ENCODE measurements around the gene SDK1.
"Not testable (repeated sequence)": the region's sequence is repeated elsewhere in the genome, so short reads cannot be mapped to it uniquely, and the experiment has no call there.

Gene SDK1

DNA sequence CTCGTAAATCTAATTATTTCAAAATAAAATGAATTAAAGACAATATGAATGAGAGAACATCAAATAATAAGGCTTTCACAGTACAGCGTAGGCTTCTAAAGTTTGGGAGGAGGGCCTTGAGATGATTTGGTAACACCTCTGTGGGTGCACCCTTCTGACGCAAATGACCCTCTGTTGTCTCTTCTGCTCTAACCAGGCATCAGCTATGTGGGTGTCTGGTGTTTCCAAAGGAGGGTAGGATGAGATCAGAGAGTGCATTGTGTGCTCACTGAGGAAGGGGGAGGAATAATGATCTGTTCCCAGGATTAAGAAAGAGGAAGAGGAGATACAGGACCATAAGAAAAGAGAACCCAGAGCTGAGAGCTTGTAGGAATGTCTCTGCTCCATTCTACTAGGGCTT is 420.4 kb downstream of the SDK1 start:
- DNase-seq (ENCODE audit: low spot score): no peak

DNA sequence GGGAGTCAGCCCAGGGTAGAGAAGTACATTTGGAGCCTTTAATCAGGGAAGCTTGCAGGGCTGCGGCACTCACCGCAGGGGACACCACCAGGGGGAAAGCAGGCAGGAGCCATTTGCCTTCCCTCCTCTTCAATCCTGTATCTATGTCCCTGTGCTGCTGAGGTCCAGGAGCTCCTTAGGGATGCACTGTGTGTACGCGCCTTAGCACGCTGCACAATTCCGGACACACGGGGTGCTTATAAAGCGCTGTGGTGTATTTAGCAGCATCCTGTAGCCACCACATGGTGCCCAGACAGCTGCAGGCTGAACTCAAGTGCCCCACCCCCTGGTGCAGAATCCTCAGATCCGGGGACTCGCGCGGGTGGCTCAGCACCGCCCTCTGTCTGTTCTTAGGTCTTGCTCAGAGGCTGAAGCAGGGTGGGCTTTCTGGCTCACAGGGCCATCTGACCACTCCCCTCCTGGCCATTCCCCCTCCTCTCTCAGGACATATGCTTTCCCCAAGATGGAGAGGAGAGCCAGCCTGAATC is 421.4 kb downstream of the SDK1 start:
- DNase-seq (ENCODE audit: low spot score): peak; percentile 51

DNA sequence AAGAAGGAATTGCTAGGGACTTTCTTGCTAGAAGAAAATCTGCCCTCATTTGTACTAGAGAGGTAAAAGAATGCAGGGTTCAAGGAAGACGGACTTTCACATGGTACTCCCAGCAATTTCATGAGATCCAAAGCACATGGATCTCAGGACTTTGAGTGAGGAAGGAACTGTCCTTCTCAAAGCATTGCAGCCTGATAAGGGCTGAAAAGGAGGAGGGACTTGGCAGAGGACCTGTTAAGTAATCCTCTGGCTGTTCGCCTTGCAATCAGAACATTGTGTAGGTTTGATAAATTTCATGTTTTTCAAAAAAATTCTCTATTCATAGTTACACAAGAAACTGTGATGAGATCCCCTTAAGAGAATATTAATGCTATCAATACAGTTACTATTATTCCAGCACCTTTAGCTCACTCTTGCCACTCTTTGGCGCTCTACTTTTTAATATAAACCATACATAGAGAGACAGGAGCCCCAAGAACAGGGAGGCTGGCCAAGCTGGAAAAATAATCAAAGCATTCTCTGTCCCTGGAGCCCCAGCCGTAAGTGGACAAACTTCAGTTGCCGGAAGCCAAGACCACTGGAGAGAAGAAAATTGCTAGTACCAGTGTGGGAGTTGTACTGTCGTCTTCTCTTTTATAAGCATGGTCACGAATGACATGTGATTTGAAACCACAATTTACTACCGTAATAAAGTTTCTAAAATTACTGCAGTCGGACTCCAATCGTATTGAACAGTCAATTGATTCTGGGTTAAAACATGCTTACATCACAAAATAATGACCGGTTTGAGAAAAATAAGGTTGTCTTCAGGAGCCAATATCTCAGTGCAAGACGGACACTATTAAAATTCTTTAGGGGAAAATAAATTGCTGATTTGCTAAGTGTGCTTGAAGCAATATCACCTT is 424.4 kb downstream of the SDK1 start:
- DNase-seq (ENCODE audit: low spot score): no peak

DNA sequence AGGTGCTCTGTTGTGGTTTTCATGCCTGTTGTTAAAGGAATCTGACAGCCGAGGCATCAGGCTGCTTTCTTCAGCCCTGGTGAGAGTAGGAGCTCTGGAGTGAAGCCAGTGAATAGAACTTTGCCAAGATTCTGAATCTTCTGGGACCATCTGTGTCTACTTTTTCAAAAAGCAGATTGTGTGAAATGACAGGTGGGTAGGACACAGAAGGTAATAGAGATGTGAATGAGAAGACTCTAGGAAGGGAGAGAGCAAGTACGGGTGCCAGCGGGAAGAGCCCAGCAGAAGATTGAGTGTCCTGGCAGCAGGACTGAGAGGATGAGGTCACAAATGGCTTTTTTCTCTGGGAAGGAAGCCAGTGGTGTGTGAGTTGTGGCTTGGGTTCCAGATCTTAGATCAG is 429.2 kb downstream of the SDK1 start:
- DNase-seq (ENCODE audit: low spot score): no peak

DNA sequence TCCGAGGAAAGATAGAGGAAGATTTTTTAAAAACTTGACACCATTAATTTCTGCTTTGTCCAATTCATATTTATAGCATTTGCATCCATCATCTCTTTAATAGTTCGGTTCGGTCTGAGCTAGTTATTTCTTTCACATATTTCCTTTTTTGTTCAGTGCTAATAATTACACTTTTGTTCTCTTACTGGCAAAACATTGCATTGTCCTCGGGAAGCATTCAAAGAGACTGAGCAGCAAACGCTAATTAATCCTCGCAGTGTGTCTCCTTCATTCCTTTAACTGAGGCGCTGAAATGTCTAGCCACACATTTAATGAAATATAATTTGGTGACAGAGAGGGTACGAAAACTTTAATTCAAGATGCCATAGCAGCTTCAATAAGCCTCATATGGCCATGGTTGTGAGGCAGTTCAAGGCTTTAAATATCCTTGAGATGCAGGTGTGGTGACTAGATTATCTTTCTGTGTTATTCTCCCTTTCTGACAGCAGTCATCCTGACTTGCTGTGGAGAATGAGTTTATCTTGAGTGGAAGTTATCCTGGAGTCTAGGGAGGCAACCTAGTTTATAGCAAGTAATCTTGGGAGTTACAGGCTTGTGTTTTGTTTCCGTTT is 431.4 kb downstream of the SDK1 start:
- no peak for DNase-seq (ENCODE audit: low spot score)

DNA sequence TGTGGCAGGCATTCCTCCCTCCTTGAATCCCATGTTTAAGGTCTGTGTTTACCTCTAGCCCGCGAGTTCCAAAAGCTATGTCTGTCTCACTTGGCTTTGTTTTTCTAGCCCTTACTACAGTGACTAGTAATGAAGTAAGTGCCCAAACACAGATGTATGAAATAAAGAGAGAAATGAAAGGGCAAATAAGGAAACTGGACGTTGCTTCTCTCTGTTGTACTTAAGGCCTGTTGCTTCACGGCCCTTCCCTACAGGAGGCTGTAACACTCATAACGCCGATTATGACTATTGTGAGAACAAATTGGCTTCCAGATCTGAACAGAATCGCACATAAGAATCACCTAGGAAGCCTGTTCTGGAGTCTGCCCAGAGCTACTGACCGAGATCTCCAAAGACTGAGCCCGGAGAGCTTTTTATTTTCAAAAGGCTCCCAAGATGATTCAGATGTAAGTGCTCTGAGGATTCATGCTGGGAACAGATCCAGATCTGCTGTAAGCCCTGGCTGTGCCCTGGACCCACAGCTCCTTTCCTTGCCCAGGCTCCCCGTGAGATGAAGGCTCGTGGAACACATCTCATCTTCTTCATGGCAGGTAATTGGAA is 432.6 kb downstream of the SDK1 start:
- no peak for DNase-seq (ENCODE audit: low spot score)

DNA sequence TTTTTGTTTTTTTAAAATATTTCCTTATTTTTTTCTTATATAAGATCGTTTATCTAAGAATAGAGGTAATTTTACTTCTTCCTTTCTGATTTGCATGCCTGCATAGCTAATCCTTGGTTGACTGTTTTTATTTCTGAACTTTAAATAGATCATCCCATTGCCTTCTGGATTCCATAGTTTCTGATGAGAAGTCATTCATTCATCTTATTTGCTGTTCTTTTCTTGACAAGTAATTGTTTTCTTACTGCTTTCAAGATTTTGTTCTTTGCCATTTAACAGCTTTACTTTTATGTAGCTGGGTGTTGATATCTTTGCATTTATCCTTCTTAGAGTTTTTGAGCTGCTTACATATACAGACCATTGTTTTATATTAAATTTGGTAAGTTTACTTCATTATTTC is 437.9 kb downstream of the SDK1 start:
- DNase-seq (ENCODE audit: low spot score): no peak

DNA sequence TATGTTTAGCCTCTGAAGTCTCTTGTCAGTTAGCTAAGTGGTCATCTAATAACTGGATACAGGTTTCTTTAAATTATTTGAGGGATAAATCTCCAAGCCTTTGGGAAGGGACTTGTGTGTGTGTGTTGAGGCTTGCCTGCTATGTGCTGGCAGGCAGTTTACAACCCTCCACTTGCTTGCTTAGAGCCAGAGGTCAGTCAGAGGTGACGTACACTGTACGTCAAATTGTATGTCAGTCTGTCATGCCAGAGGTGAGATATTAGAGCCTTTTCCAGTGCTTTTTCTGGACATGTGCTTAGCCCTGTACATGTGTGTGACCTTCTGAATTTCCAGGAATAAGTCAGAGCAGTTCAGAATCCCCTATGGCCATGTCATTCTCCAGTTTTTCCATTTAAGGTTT is 438.9 kb downstream of the SDK1 start:
- no peak for DNase-seq (ENCODE audit: low spot score)

DNA sequence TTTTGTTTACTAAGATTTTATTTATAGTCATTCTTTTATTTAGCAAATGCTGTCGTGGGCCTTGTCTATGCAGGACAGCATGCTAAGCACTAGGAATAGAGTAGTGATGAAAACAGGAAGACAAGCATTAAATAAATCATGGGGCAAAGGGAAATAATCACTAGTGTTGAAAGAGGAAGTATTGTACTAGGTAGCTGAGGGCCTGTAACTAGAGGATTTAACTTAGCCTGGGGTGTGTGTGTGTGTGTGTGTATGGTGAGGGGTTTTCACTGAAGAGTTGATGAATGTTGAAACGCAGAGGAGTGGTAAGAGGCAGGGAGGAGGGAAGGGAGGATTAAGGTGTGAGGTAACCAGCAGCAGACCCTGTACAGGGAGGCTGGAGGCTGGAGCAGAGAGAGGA is 446.4 kb downstream of the SDK1 start:
- no peak for DNase-seq (ENCODE audit: low spot score)

DNA sequence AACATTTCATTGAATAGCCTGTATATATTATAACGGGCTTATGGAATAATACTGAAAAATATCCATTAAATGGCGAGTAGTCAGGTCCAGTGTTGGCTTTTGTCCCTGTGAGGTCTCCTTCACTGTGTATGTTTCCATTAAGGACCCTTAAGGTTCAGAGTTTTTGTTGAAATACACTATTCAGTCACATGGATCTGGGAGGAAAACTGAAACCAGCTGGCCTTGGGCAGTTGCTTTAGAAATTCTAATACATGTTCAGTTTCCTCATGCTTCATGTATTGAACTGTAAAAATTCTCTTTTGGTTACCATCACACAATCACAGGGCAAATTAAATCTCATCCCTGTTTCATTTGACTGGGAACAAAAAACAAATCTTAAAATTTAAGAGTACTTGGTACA is 447.3 kb downstream of the SDK1 start:
- no peak for DNase-seq (ENCODE audit: low spot score)

DNA sequence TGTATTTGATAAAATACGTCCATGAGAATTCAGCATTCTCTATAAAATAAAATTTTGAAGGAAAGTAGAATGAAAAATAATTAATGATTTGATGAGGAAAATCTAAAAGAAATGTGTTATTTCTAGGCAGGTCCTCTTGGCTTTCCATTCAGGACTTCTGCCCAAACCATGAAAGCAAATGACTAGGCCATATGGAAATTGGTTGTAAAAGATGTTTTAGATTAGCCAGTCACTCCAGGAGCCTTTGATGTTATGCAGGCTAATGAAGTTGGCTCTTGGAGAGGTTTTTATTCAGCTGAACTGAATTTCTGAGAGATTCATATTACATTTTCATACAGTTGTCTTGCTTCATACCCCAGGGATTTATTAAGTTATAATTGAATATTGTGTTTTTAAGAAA is 452.8 kb downstream of the SDK1 start:
- peak; percentile 20 for DNase-seq (ENCODE audit: low spot score)

DNA sequence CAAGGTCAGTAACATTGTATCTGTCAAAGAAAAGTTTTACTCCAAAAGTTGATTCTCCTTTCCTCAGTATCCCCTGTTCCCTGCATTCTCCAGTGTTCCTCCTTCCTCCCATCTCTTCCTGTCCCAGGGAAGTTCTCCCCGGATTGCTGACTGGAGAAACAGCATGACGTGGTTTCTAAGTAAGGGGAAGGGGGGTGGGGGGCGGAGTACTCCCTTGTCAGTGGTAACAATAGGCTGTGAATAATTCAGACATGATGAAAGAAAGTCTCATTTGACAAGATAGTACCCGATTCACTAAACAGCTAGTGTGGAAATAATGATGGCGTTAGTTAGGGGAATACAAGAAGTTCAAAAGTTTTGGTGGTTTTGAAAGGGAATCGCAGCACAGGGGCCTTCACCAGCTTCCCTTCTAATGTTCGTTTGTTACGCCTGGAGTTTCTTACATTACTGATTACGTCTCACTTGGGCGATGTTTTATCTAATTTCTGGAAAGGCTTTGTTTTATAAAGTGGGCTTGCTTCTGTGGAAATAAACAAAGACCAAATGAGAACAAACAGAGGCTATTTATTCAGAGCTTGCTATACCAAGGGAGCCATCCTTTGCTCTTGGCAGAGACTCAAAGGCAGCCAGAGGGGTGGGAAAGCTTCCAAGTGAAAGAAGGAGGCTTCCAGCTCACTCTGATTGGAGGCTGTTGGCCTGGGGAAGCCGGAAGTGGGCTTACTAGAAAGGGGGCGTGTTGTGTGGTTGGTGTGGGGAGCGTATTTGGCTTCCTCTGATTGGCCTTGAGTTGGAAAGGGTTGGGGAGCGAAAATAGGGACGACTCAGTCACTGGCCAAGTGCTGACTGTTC is 453.7 kb downstream of the SDK1 start:
- DNase-seq (ENCODE audit: low spot score): no peak

DNA sequence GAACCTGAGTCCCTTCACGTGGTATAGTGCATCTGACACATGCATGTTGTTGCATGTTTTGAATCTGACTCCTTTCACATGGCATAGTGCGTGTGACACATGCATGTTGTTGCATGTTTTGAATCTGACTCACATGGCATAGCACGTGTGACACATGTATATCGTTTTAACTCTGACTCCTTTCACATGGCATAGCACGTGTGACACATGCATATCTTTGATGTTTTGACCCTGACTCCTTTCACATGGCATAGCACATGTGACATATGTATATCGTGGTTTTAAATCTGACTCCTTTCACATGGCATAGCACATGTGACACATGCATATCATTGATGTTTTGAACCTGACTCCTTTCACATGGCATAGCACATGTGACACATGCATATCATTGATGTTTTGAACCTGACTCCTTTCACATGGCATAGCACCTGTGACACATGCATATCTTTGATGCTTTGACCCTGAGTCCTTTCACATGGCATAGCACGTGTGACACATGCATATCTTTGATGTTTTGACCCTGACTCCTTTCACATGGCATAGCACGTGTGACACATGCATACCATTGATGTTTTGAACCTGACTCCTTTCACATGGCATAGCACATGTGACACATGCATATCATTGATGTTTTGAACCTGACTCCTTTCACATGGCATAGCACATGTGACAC is 454.9 kb downstream of the SDK1 start:
- DNase-seq (ENCODE audit: low spot score): not testable (repeated sequence)

DNA sequence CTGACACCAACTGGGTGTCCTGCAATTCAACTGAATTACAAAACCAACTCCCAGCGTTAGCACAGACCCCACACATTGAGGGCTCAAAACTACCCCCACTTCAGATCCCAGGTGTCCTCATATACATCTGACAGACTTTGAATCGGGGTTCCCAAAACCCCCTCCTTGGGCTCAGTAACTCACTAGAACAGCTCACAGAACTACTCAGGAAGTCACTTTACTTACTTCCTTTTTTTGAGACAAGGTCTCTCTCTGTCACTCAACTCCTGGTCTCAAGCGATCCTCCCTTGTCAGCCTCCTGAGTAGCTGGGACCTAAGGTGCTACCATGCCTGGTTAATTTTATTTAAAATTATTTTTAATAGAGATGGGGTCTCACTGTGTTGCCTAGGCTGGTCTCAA is 456.0 kb downstream of the SDK1 start:
- no peak for DNase-seq (ENCODE audit: low spot score)

DNA sequence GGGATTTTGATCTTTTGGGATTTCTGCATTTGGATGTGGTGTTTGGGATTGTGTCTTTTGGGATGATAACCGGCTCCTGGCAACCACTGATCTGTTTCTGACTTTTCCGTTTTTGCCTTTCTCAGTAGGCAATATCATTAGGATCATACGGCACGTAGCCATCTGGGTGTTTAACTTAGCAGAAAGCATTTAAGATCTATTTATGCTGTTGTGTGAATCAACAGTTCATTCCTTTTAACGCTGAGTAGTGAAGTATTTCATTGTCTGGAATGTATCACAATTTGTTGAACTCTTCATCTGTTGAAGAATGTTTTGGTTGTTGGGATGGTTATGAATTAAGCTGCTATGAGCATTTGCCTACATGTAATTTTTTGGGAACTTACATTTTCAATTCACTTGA is 459.6 kb downstream of the SDK1 start:
- no peak for DNase-seq (ENCODE audit: low spot score)

DNA sequence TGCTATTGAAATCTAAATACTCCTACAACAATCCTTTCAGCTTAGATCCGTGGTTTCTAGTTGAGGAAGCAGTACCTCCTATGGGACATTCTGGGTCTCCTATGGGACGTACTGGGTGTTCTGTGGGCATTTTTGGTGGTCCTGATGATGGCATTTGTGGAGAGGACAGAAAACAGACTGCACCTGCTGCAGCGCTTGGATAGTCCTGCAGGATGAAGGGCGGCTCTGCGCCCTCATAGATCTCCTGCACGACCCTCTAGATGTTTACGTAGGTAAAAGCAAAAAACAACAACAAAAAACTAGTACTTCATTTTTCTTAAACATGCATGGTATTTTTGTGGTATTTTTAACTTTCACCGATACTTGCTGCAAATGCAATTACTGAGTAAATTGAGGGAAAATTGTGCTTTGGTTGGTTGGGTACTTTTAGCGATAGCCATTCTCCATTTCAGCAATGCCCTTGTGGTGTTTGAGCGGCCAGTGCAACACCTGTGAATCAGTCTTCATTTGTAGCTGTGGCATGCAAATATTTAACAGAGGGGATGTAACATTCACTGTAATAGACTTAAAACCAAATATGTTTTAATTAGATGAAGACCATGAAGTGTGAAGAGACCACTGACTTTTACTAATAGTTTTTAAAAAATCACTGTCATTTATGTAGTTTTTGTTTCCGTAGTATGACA is 461.2 kb downstream of the SDK1 start:
- no peak for DNase-seq (ENCODE audit: low spot score)

DNA sequence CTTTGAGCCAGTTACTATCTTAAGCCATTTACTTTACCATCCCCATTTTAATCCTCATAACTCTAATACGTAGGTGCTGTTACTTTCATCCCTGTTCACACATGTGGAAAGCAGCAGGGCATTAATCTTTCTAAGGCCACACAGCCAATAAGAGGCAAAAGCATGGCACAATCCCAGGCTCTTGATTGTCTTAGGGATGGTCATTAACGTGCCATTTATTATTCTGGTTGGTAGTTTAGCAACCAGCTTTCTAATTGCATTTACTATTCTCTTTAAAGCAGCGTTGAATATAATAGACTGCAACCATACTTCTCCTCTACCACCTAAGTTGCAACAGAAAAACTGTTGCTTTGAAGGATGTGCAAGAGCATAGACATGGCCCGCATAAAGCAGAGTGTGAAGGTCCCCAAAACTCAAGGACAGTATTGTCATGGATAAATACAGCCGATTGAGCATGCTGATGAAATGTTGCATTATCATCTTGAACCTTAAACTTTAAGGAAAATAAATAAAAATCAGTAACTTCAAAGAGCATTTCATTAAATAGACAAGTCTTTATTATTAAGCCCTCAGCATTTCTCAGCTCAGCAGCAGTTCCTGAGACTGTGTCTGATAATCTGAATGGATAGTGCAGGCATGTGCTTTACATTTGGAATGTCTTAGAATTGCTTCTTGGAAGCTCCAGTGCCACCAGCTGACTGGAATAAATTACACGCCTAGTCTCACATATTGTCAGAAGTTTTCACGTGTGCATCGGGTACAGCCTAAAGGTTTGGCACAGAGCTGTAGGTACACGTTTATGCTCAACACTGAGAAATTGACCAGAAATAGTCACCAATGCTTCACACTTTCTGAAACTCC is 467.1 kb downstream of the SDK1 start:
- DNase-seq (ENCODE audit: low spot score): no peak

DNA sequence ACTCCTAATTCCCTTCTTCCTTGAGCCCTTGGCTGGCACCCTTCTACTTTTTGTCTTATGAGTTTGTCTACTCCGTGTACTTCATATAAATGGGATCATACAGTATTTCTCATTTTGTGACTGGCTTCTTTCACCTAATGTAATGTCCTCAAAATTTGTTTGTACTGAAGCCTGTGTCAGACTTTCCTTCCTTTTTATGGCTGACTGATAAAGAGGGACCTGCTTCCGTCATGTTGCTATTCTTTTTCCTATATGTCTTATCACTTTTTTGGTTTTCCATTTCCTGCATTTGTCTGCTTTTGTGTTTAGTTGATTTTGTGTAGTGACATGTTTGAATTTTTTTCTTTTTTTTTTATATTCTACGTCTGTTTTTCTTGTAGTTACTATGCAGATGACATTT is 470.9 kb downstream of the SDK1 start:
- DNase-seq (ENCODE audit: low spot score): no peak

DNA sequence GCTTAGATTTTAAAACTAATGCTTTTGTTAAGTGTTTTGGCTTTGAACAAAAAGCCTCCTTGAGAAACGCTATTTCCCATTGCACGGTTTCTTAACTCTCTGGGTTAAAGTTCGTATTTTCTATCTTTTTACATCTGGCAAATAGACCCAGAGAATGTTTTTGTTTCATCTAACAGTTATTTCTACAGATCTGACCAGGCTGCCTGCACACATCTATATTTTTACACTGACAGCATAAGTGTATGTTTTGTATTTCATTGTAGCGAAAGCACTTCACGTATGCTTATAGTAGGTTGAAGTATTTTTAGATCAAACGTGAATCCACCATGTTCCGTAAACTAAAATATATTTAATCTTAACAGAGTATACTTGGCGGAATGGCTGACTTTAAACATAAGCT is 477.3 kb downstream of the SDK1 start:
- DNase-seq (ENCODE audit: low spot score): no peak

DNA sequence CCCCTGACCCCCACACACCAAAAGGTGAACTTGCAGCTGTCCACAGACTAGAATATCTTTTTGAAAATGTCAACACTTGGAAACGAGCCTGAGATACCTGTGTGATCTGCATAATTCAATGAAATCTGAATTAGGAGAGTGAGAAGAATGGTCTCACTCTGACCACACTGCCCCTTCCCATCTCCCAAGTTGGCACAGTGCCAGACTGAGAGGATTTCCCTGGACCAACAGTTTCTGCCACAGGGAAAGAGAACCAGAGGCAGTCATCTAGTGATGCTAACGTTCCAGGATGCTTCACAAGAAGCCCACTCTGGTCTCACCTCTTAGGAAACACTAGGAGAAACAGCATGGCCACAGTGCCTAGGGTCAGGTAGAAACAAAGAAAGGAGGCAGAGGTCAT is 479.0 kb downstream of the SDK1 start:
- DNase-seq (ENCODE audit: low spot score): no peak
